ENCODE measurements around the gene TRIM36. TPM values are rescaled to one million over a fixed set of nuclear protein-coding genes. Genes with fewer than 3 reads are reported as not detected.

TRIM36 gene, protein sequence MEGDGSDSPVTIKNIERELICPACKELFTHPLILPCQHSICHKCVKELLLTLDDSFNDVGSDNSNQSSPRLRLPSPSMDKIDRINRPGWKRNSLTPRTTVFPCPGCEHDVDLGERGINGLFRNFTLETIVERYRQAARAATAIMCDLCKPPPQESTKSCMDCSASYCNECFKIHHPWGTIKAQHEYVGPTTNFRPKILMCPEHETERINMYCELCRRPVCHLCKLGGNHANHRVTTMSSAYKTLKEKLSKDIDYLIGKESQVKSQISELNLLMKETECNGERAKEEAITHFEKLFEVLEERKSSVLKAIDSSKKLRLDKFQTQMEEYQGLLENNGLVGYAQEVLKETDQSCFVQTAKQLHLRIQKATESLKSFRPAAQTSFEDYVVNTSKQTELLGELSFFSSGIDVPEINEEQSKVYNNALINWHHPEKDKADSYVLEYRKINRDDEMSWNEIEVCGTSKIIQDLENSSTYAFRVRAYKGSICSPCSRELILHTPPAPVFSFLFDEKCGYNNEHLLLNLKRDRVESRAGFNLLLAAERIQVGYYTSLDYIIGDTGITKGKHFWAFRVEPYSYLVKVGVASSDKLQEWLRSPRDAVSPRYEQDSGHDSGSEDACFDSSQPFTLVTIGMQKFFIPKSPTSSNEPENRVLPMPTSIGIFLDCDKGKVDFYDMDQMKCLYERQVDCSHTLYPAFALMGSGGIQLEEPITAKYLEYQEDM
- total RNA-seq: 32.7 TPM

DNA sequence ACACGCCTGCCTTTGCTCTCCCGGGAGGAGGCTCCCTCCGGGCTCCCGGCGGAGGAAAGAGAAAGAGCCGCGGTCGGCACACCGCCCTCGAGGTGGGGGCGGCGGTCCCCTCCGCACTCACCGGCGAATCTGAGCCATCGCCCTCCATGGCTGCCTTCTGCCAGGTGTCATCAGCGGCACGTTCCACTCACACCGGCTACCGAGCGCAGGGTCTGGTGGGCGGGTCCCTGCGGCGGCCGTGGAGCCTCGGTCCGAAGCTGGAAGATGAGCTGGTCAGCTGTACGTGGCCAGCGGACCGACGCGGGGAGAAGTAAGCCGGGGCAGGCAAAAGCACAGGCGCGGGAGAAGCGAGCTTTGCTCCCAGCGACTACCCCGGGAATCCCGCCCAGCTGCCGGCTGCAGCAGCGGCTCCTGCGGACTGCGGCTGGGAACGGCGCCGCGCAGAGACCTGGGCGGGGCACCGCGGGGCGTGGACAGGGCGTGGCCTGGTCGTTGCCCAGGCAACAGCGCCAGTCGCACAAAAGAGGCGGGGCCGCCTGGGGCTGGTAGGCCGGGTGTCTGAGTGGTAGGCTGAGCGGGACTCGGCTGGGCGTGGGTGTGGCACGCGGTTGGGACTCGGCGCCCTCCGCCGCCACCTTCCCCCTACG lies at the start of gene TRIM36:
Gene TRIM36, minus strand, starts transcription at position 422 of the 647 bp plus-strand sequence. Its CDS starts 274 bp downstream, at position 148.

Other genes starting within 250 kb of the TRIM36 start
- 22.5 TPM for gene PGGT1B, start 93.0 kb upstream of the TRIM36 start, total RNA-seq
- 20.0 TPM for gene CCDC112, start 126.7 kb upstream of the TRIM36 start, total RNA-seq

All from camera-type eye (tissue), 1 donor.